Fibroblast of gingiva (primary cell): ENCODE results near the gene CRNKL1.

Source experiments
- DNase-seq: peaks from one replicate; pipeline ENCODE4 v3.0.0-alpha.2; 2011; ENCODE audit warnings: low read depth

CRNKL1 gene

GRCh38 chr20:20052074-20052970 is at the start of gene CRNKL1, which contains the start of gene CFAP61:
CRNKL1 (minus strand) TSS chr20:20052466; CDS start chr20:20052342, 124 bp downstream.
CFAP61 (plus strand) TSS chr20:20052532; CDS start chr20:20056654, 4,122 bp downstream.
- peak; percentile 96 for DNase-seq

GRCh38 chr20:20100881-20101280 is 48.6 kb upstream of the CRNKL1 start:
- no peak for DNase-seq

GRCh38 chr20:20096421-20096820 is 44.2 kb upstream of the CRNKL1 start:
- peak; percentile 14 for DNase-seq

- no peak for DNase-seq
Measured at GRCh38 chr20:20095114-20095872, 43.0 kb upstream of the CRNKL1 start.

GRCh38 chr20:20094410-20094809 is 42.1 kb upstream of the CRNKL1 start:
- DNase-seq: no peak

GRCh38 chr20:20092827-20093226 is 40.6 kb upstream of the CRNKL1 start:
- DNase-seq: peak; percentile 36

- DNase-seq: no peak
Measured at GRCh38 chr20:20089939-20090338, 37.7 kb upstream of the CRNKL1 start.

GRCh38 chr20:20089018-20089417 is 36.8 kb upstream of the CRNKL1 start:
- no peak for DNase-seq

- no peak for DNase-seq
Measured at GRCh38 chr20:20085812-20086211, 33.5 kb upstream of the CRNKL1 start.

GRCh38 chr20:20085071-20085470 is 32.8 kb upstream of the CRNKL1 start:
- no peak for DNase-seq

- DNase-seq: no peak
Measured at GRCh38 chr20:20084296-20084752, 32.1 kb upstream of the CRNKL1 start.

GRCh38 chr20:20083807-20084206 is 31.5 kb upstream of the CRNKL1 start:
- peak; percentile 16 for DNase-seq

- DNase-seq: no peak
Measured at GRCh38 chr20:20079102-20079784, 27.0 kb upstream of the CRNKL1 start.

- DNase-seq: no peak
Measured at GRCh38 chr20:20078041-20078440, 25.8 kb upstream of the CRNKL1 start.

- peak; percentile 52 for DNase-seq
Measured at GRCh38 chr20:20076297-20077065, 24.2 kb upstream of the CRNKL1 start.

- DNase-seq: no peak
Measured at GRCh38 chr20:20075032-20075431, 22.8 kb upstream of the CRNKL1 start.

- DNase-seq: no peak
Measured at GRCh38 chr20:20073801-20074371, 21.6 kb upstream of the CRNKL1 start.

GRCh38 chr20:20070871-20071726 is 18.8 kb upstream of the CRNKL1 start:
- no peak for DNase-seq

- no peak for DNase-seq
Measured at GRCh38 chr20:20065361-20065760, 13.1 kb upstream of the CRNKL1 start.
